ENCODE measurements around the gene CYP27B1. TPM values are rescaled to one million over a fixed set of nuclear protein-coding genes. Genes with fewer than 3 reads are reported as not detected.

Gene CYP27B1
- total RNA-seq, 1 donor from 2014 or later: 0.39 TPM

GRCh38 chr12:57735952-57736740 is 30.7 kb downstream of the CYP27B1 start:
- no peak for DNase-seq (ENCODE audit: low read depth in 2 of 2)

- no peak for DNase-seq (ENCODE audit: low read depth in 2 of 2)
Observed at GRCh38 chr12:57735198-57735855, 31.6 kb downstream of the CYP27B1 start.

DNA sequence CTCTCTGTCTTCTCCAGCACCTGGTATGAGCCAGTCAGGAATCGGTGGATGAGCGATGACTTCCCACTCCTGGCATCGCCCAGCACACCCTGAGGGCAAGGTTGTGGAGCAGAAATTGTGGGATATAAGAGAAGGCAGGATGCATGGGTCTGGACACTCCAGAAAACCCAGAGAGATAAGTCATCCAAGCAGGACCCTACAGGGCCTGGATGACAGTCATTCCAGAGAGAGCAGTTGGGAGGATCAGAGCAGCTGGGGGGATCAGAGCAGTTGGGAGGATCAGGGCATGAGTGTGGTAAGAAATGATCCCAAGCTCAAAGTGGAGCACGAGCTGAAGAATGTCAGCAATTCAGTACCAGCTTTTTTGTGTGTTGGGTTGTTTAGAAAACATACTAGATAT is 32.3 kb downstream of the CYP27B1 start:
- DNase-seq (ENCODE audit: low read depth in 2 of 2): no peak

DNA sequence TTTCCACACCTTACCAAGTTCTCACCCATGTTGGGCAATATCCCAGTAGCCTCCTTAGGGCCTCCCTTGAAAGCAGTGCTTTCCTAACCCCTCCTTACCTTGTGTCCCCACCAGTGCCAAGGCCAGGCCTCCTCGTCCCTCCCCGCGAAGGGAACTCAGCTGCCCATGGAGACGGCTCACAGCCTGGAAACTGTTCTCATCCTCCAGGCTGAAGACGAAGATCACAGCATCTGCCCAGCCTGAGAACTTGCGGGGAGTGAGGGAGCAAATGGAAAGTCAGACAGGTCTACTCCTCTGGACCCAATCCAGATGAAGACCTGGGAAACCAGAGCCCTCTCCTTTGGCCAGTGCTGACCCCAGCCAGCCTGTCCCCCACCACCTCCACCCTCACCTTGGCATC is 33.0 kb downstream of the CYP27B1 start:
- DNase-seq (ENCODE audit: low read depth in 2 of 2): no peak

- DNase-seq (ENCODE audit: low read depth in 2 of 2): no peak
Observed at GRCh38 chr12:57732726-57733593, 33.9 kb downstream of the CYP27B1 start.

GRCh38 chr12:57732270-57732669 is 34.6 kb downstream of the CYP27B1 start:
- DNase-seq (ENCODE audit: low read depth in 2 of 2): no peak

- DNase-seq (ENCODE audit: low read depth in 2 of 2): no peak
Observed at GRCh38 chr12:57731411-57732080, 35.3 kb downstream of the CYP27B1 start.

DNA sequence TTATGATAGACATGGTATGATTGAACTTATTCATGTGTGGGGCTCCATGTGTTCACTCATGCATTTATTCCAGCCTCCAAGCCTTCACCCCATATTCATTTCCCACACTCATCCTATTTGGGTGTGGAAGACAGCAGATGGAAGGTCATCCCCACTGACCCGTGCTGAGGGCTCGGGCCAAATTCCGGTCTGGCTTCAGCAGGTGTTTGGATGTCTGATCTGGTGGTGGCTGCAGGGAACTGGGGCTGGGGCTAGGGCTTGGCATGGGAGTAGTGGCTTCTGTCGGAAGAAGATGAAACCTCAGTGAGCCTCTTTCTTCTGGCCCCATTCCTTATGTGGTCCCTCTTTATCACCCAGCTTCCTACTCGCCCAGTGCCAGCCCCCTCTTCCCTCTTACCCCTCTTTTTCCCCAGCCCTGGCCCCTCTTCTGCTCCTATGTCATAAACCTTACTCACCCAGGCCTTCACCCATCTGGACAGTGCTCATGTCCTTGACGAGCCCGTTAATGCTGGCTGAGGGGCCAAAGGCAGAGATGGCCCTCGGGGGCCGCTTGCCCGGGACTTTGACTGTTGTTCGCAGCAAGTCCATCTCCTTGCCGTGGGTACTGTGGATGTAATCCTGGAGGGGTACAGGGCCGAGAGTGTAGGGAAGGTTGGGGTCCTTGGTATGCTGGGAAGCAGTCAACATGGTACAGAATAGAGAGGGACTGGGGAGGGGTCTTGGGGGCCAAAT is 36.4 kb downstream of the CYP27B1 start:
- DNase-seq (ENCODE audit: low read depth in 2 of 2): no peak

GRCh38 chr12:57729321-57729844 is 37.5 kb downstream of the CYP27B1 start:
- DNase-seq (ENCODE audit: low read depth in 2 of 2): no peak

- no peak for DNase-seq (ENCODE audit: low read depth in 2 of 2)
Observed at GRCh38 chr12:57727758-57728395, 39.0 kb downstream of the CYP27B1 start.

DNA sequence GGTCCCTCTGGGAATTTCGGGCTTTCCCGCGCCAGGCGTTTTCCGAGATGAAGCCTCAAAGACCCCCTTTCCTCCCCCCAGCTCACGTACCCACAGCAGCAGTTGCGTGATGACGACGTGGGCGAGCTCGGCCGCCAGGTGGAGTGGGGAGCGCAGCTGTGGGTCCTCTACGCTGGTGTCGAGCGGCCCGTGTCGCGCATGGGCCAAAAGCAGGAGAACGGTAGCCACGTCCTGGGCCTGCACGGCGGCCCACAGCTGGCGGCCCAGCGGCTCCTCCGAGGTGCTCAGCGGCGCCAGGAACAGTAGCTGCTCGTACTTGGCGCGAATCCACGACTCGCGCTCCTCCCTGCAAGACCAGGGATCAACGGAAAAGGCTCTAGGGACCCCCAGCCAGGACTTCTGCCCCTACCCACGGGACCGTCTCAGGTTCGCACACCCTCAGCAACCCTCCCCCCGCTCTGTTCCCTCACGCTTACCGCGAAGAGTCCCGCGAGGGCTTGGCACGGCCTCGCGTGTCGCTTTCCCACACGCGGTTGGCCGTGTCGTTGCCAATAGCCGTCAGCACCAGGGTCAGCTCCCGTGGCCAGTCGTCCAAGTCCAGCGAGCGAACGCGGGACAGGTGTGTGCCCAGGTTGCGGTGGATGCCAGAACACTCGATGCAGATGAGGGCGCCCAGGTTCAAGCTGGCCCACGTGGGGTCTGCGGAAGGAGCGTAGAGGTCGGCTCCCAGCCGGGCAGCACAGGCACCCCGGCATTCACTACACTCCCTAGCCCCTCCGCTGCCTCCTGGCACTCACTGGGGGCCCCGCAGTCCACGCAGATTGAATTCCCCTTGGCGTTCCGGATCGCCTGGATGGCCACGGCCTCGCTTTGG is 39.8 kb downstream of the CYP27B1 start:
- peak in 1 of 2 donors; percentile 46 for DNase-seq (ENCODE audit: low read depth in 2 of 2)

DNA sequence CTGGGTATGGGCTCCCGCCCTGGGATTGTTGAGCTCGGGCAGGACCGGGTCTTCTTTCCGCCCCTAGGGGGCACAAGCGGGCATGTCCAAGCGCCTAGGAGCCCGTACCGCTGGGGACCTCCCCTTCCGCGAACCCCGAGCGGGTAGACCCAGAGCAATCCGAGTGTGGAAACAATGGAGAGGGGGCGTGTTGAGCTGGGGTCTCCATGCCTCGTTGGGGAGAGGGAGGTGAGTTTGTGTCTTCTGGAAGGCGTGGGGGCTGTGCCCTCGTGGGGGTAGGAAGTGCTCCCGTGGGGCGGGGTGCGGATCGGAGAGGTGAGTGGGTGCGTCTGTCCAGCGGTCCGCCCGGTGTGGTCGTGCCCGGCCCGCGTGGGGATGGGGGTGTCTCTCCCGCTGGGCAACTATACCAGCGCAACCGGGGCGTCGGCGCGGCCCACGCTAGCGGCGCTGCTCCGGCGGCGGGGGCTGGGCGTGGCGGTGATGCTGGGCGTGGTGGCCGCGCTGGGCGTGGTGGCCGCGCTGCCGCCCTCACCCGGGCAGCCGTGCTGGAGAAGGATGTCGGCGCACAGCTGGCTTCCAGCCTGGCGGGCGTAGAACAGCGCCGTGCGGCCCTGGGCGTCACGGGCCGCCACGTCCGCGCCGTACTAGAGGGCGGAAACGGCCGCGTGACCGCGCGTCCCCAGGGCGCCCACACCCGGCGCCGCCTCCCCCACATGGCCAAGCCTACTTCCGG is 40.6 kb downstream of the CYP27B1 start:
- DNase-seq (ENCODE audit: low read depth in 2 of 2): peak; percentile 70 to 83

GRCh38 chr12:57725851-57726150 is 41.1 kb downstream of the CYP27B1 start:
- DNase-seq (ENCODE audit: low read depth in 2 of 2): no peak

DNA sequence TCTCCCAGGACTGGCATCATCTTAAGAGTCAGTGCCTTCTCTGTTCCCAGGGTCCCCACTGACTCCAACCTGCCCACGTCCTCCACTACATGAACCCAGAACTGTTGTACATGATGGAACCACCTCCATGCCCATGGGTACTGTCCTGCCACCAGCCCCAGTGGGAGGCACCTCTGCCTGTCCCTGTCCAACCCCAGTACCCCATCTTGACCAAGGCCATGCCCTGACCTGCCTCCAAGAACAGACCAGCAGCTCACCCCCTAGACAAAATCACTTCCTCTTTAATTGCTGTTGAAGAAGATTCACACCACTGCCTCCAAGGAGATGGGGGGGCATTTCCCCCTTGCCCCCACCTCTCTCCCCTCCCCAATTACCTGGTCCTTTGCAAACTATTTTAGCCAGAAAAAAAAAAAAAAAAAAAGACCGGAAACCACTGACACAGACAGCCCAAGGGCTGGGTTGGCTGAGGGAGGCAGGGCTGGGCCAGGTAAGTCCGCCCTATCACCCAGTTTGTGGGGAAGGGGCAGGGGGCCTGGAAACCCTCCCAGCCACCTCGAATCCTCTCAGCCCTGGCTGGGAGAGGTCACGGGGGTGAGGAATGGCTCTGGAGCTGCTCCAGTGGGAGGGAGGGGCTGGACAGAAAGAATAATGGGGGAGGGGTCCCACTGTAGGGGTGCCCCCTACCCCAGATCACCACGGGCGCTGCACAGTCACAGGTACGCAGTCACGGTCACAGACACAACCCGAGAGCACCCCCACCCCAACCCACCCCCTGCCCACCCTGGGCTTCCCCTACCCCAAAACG is 41.7 kb downstream of the CYP27B1 start:
- DNase-seq (ENCODE audit: low read depth in 2 of 2): no peak

- no peak for DNase-seq (ENCODE audit: low read depth in 2 of 2)
Observed at GRCh38 chr12:57724003-57724935, 42.6 kb downstream of the CYP27B1 start.

- no peak for DNase-seq (ENCODE audit: low read depth in 2 of 2)
Observed at GRCh38 chr12:57723630-57723962, 43.3 kb downstream of the CYP27B1 start.
